GM18499 (cell line): Measurements from ENCODE around the gene NENF.
"Not testable (repeated sequence)": the region's sequence is repeated elsewhere in the genome, so short reads cannot be mapped to it uniquely, and the experiment has no call there.

Experiments used
- ATAC-seq: cut with Tn5 transposase; IDR thresholded peaks from one replicate; pipeline ENCODE4 v1.9.1; 2021; ENCODE audit warnings: moderate number of reproducible peaks; ENCODE audit not compliant: insufficient read depth, unreplicated experiment

The NENF gene

DNA sequence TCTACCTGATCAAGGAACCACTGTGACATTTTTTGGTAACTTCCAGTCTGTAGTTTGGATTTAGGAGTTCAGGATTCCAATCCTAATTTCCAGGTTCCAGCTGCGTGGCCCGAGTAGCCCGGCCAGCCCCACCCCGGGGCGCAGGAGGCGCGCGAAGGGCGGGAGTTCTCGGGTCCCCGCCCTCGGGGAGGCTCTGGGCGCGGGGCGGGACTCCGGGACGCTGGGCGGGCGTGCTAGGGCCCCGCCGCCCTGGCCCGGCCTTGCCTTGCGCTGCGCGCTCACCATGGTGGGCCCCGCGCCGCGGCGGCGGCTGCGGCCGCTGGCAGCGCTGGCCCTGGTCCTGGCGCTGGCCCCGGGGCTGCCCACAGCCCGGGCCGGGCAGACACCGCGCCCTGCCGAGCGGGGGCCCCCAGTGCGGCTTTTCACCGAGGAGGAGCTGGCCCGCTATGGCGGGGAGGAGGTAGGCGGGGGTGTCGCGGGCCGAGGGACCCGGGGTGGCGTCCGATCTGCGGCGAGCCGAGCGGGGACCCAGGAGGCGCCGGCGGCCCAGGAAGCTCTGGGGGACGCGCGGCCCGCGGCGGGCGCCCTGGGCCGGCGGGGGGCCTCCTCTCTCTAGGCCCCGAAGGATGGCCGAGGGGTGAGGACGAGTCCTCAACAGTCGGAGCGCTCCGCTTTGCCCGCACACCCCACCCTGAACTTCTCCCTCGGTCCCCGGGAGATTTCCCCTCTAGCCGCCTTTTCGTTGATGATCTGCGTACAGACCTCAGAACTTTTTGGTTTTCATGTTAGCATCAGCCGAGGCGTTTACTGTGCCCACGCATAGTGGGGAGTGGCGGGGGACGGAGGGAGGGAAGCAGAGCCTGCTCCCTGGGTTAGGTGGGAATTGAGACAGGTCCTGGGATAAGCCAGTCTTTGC lies at the start of gene NENF:
NENF (plus strand) TSS at position 260 of the 916 bp plus-strand sequence; CDS start at position 284, 24 bp downstream.
- peak; percentile 61 for ATAC-seq

- no peak for ATAC-seq
Measured at GRCh38 chr1:212386029-212386428, 46.7 kb upstream of the NENF start.

- ATAC-seq, result no peak
Measured at GRCh38 chr1:212388985-212389716, 43.6 kb upstream of the NENF start.

DNA sequence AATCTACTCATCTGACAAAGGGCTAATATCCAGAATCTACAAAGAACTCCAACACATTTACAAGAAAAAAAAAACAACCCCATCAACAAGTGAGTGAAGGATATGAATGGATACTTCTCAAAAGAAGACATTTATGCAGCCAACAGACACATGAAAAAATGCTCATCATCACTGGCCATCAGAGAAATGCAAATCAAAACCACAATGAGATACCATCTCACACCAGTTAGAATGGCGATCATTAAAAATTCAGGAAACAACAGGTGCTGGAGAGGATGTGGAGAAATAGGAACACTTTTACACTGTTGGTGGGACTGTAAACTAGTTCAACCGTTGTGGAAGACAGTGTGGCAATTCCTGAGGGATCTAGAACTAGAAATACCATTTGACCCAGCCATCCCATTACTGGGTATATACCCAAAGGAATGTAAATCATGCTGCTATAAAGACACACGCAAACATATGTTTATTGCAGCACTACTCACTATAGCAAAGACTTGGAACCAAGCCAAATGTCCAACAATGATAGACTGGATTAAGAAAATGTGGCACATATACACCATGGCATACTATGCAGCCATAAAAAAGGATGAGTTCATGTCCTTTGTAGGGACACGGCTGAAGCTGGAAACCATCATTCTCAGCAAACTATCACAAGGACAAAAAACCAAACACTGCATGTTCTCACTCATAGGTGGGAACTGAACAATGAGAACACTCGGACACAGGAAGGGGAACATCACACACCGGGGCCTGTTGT lies 36.9 kb upstream of the NENF start:
- not testable (repeated sequence) for ATAC-seq

GRCh38 chr1:212396638-212397037 lies 36.1 kb upstream of the NENF start:
- ATAC-seq, result no peak

DNA sequence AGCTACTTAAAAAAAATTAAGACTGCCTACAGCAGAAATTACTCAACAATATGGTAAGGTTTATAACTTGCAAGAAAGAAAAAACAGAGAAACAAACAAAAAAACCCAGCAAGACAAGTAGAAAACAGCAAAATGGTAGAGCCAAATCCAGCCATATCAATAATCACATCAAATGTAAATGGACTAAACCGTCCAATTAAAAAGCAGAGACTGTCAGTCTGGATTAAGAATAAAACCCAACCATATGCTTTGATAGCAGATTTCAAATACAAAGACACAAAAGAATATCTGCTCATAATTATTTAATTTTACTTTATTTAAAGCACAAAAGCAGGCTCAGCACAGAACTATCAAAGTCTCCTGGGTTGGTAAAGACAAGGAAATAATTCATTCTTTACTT lies 35.5 kb upstream of the NENF start:
- no peak for ATAC-seq

GRCh38 chr1:212401042-212401441 lies 31.7 kb upstream of the NENF start:
- ATAC-seq, result no peak

GRCh38 chr1:212401838-212402582 lies 30.7 kb upstream of the NENF start:
- no peak for ATAC-seq

- no peak for ATAC-seq
Measured at GRCh38 chr1:212402666-212403321, 29.9 kb upstream of the NENF start.

DNA sequence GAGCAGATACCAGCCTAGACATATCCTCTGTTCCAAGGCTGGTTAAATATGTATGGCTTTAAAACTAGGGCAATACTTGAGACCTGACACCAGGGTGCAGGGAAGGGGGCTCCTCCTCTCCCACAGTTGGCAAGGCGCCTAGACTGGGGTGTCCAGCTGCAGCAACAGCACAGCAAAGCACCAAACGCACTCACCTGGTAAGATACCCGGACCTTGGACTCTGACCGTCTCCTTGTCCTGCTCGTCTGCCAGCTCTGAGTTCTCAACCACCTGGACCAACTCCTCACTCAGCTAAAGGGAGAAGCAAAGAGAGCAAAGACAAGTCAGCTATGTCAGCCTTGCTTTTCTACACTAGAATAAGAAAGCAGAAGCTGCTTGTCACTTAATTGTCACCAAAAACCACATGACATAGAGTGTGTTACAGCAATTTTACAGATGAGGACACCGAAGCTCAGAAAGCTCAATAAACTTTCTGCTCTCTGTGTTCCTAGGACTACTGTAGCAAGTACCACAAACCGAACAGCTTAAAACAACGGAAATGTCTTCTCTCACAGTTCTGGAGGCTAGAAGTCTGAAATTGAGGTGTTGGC lies 22.4 kb upstream of the NENF start:
- ATAC-seq, result no peak

- no peak for ATAC-seq
Measured at GRCh38 chr1:212412374-212412773, 20.3 kb upstream of the NENF start.

- ATAC-seq, result no peak
Measured at GRCh38 chr1:212413902-212414327, 18.8 kb upstream of the NENF start.

- ATAC-seq, result peak; percentile 98
Measured at GRCh38 chr1:212414328-212415106, 18.2 kb upstream of the NENF start, which contains the start of gene PACC1. Gene PACC1 (minus strand): TSS chr1:212414886. CDS start chr1:212414757, 129 bp downstream.

- no peak for ATAC-seq
Measured at GRCh38 chr1:212415107-212415841, 17.4 kb upstream of the NENF start.

DNA sequence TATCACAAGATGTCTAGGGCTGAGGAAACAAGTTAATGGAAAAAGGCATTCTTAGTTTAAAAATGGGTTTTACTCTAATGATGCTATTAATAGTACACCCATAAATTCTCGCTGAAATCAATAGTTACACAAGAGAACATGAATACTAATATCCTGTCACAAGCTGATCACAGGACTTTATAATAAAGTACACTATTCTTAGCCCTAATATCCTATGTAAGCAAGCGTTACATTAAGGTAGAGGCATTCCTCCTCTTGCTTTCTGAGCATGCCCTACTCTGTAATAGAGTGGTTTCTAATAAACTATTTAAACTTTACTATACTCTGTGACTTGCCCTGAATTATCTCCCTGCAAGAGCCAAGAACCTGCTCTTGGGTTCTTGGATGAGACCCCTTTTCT lies 11.6 kb upstream of the NENF start:
- ATAC-seq, result no peak

- ATAC-seq, result no peak
Measured at GRCh38 chr1:212423879-212424278, 8.8 kb upstream of the NENF start.

DNA sequence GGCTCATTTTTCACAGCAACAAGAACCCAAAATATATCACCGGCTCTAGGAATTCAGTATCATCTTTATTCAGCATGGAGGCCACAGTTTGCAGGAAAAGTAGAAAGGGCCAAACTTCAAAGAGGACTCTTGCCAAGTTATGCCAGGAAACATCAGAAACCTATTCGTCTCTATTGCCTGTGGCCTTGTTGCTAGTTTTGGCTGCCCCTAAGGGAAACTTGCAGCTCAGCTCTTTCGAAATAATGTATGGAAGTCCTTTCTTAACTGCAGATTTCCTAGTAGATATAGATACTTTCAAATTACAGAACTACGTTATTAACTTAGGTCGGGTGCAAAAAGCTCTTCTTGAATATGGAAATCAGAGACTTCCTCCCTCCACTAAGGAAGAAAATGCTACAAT lies 4.2 kb upstream of the NENF start:
- no peak for ATAC-seq

- ATAC-seq, result no peak
Measured at GRCh38 chr1:212430416-212430815, 2.3 kb upstream of the NENF start.
